Body of pancreas (tissue), 4 donors: ENCODE results near the gene UBP1. TPM values are rescaled to one million over a fixed set of nuclear protein-coding genes. Genes with fewer than 3 reads are reported as not detected.

Source experiments
- ATAC-seq: fragments of 150-250 bp; one replicate; pipeline ENCODE4 v1.9.1; 2016
- DNase-seq, 4 donors: peaks; one replicate each; pipeline ENCODE4 v3.0.0-alpha.2; 2019
- H3K27ac ChIP-seq, 4 donors: fragments of 200-600 bp; sonication (generic); 1 replicate in 3 of 4; 2 replicates in 1 of 4; pipeline versions ENCODE4 v1.5.1 to v1.6.1; 2016 to 2019; ENCODE audit warnings: mild to moderate bottlenecking in 1 of 4, mixed read lengths in 1 of 4, moderate library complexity in 1 of 4
- H3K27me3 ChIP-seq, 2 donors: fragments of 200-600 bp; sonication (generic); one replicate each; pipeline ENCODE4 v1.6.0; 2016; ENCODE audit warnings: mild to moderate bottlenecking in 1 of 2
- H3K36me3 ChIP-seq, 2 donors: fragments of 200-600 bp; sonication (generic); replicated peaks in 1 of 2; 2 replicates each; pipeline ENCODE4 v1.5.1; 2016; ENCODE audit warnings: low read depth in 2 of 2; ENCODE audit not compliant: insufficient read depth in 1 of 2
- H3K4me1 ChIP-seq: fragments of 200-600 bp; sonication (generic); one replicate; pipeline ENCODE4 v1.6.0; 2016
- H3K4me3 ChIP-seq, 2 donors: fragments of 200-600 bp; sonication (generic); 1 replicate in 1 of 2; 2 replicates in 1 of 2; pipeline ENCODE4 v1.5.1; 2016 to 2019
- H3K9me3 ChIP-seq, 3 donors: fragments of 200-600 bp; sonication (generic); 1 replicate in 2 of 3; 2 replicates in 1 of 3; pipeline ENCODE4 v1.5.1; 2016
- CTCF ChIP-seq, 7 experiments: fragments of 450-650 bp in 4 of 7; fragments of 200-600 bp in 3 of 7; sonication (generic) in 3 of 7; IDR thresholded peaks; one replicate each; pipeline ENCODE4 v1.5.1; 2016 to 2019; ENCODE audit warnings: antibody characterized with exemption in 7 of 7
- POLR2A ChIP-seq, 3 donors: fragments of 450-650 bp; IDR thresholded peaks; one replicate each; pipeline ENCODE4 v1.6.1; 2016; ENCODE audit warnings: antibody characterized with exemption in 3 of 3, mild to moderate bottlenecking in 2 of 3
- WGBS, 2 donors: methylation state at CpG; one replicate each; pipeline ENCODE4 v1.1.5; 2017; 5-methylcytosine and 5-hydroxymethylcytosine counted together
- intact Hi-C: fragments of 100-400 bp; cut with DNase I; formaldehyde crosslinking; loops from one replicate; pipeline ENCODE4 v1.15.1; 2023
- total RNA-seq, 2 donors: library from RNA; depleted of rRNA; stranded (reverse); fragments of >200 nt; gene quantifications; one replicate each; pipeline ENCODE4 v1.1.0, GENCODE V29; 2016

Gene UBP1
- total RNA-seq, 2 donors from 2014 or later, result 41.5 to 121 TPM

DNA sequence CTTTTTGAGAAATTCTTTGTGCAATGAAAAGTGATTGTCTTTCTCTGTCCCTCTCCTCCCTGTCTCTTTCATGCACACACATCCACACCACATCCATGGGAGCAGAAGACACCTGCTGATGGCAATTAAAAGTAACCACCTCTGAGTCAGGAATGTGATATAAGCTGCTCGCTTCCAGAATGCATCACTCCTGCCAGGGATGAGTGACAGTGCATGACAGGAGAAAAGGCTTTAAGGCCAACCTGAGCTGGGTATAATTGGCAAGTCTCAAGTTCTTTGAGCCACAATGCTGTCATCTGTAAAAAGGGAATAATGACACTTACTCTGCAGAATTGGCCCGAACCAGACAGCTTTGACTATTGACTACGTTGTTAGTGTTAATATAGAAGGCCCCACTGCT lies 59.6 kb downstream of the UBP1 start:
- Histone ChIP-seq H3K36me3 (peaks cover 0 to 3% of the 10 kb centered on the region in 2 donors), H3K4me3 (no peak overlapping the region), H3K4me1 (no peaks in the 10 kb centered on the region), H3K9me3 (no peaks in the 10 kb centered on the region), H3K27me3 (no peaks in the 10 kb centered on the region), H3K27ac (no peak overlapping the region)
- ATAC-seq, result no peak
- TF ChIP-seq POLR2A (IDR thresholded peaks at IDR 0.05) (no peak), CTCF (IDR thresholded peaks at IDR 0.05) (no peak)
- intact Hi-C loops, result no loop called here
- WGBS, 2 donors, result 75 to 84% methylated on average over 3 of the region's 3 CpGs
- DNase-seq, result no peak

GRCh38 chr3:33377931-33378330 lies 62.3 kb downstream of the UBP1 start:
- intact Hi-C loops, result no loop called here
- H3K9me3 ChIP-seq, result no peaks in the 10 kb centered on the region
- no peaks in the 10 kb centered on the region for H3K27me3 ChIP-seq
- no peak overlapping the region for H3K27ac ChIP-seq
- no peaks in the 10 kb centered on the region for H3K4me1 ChIP-seq
- TF ChIP-seq POLR2A (IDR thresholded peaks at IDR 0.05) (no peak), CTCF (IDR thresholded peaks at IDR 0.05) (no peak)
- WGBS, 2 donors, result 76 to 92% methylated on average over 3 of the region's 3 CpGs
- ATAC-seq, result no peak
- no peak for DNase-seq
- H3K36me3 ChIP-seq, result peaks cover 0 to 3% of the 10 kb centered on the region in 2 donors
- no peak overlapping the region for H3K4me3 ChIP-seq

DNA sequence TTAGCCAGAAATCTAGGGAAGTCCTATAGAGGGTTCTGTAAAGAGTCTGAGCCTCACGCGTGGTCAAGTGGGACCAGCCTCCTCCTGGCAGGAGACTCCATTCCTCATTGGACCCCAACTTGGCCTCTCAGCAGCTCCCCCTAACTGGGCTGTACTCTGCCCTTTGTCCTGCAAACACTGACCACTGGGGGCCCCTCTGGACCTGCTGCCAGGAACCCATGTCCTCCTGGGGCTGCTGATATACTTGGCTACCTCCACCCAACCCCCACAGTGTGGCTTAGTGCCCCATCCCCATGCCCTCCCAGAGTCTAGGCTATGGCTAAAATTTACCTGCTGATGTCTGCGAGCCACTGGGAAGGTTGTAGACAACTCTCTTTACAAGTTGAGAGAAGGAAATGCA lies 62.7 kb downstream of the UBP1 start:
- no peaks in the 10 kb centered on the region for H3K9me3 ChIP-seq
- WGBS, 2 donors, result 82 to 93% methylated on average over 3 of the region's 3 CpGs
- TF ChIP-seq POLR2A (IDR thresholded peaks at IDR 0.05) (no peak), CTCF (IDR thresholded peaks at IDR 0.05) (no peak)
- peaks cover 3% of the 10 kb centered on the region for H3K4me1 ChIP-seq
- no peak overlapping the region for H3K4me3 ChIP-seq
- H3K36me3 ChIP-seq, result peaks cover 0 to 3% of the 10 kb centered on the region in 2 donors
- DNase-seq (no peak), ATAC-seq (no peak)
- intact Hi-C loops, result no loop called here
- no peak overlapping the region for H3K27ac ChIP-seq
- H3K27me3 ChIP-seq, result no peaks in the 10 kb centered on the region

GRCh38 chr3:33373082-33373437 lies 67.1 kb downstream of the UBP1 start:
- no peak for ATAC-seq
- no peak overlapping the region for H3K4me3 ChIP-seq
- 44 to 46% methylated on average over 6 of the region's 6 CpGs for WGBS, 2 donors
- H3K27me3 ChIP-seq, result no peaks in the 10 kb centered on the region
- no peaks in the 10 kb centered on the region for H3K9me3 ChIP-seq
- H3K36me3 ChIP-seq, result peaks cover 0 to 3% of the 10 kb centered on the region in 2 donors
- no peak for DNase-seq
- H3K27ac ChIP-seq, result no peak overlapping the region
- H3K4me1 ChIP-seq, result peaks cover 3% of the 10 kb centered on the region
- intact Hi-C loops, result no loop called here
- TF ChIP-seq CTCF (IDR thresholded peaks at IDR 0.05) (peak in 1 of 7 experiments; percentile 3), POLR2A (IDR thresholded peaks at IDR 0.05) (no peak)

DNA sequence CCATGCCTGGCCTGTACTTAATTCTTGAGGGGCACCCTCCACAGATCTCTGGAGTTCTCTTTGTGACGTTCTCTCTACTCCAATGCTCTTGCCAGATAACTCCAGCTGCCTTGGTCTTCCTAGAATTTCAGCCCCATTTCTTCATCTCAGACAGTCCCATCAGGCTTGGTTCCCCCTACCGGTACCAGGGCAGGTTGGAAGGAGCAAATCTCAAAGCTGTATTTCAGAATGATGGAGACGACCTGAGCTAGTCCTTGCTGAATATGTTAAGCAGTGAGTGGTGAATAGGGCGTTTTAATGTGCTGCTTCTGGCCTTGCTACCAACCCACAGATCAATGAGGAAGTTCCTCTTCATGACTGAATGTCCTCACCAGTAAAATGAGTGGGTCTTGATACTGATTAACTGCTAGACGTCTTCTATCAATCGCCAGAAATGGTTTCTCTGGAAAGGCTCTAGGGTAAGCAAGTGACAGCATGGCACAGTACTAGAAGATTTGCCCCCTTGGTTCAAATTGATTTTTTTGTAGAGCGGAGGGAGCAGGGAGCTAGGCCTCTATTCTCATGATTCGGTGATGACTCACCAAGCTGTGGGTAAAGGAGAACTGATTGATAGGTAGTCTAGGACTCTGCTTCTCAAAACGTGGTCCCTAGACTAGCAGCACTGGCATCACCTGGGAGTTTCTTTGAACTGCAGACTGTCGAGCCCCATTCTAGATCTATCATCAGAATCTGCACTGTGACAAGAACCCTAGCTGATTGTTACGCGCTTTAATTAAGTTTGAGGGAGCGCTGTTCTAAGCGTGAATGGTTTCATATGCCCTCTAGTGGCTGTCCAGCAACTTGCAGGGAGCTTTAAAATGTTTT lies 67.8 kb downstream of the UBP1 start:
- Histone ChIP-seq H3K4me1 (peaks cover 3% of the 10 kb centered on the region), H3K9me3 (no peaks in the 10 kb centered on the region), H3K4me3 (no peak overlapping the region), H3K36me3 (no peaks in the 10 kb centered on the region), H3K27me3 (no peaks in the 10 kb centered on the region), H3K27ac (no peak overlapping the region)
- ATAC-seq, result peak; percentile 69
- DNase-seq, result peak; percentile 44 to 54 (median 52)
- 33 to 40% methylated on average over 13 to 14 of the region's 14 CpGs for WGBS, 2 donors
- intact Hi-C loops, result no loop called here
- no peak for TF ChIP-seq POLR2A (IDR thresholded peaks at IDR 0.05)
- TF ChIP-seq CTCF (IDR thresholded peaks at IDR 0.05), result peak; percentile 84 to 92 (median 88)
